GM20000 (cell line): Measurements from ENCODE around the gene ADD3.
A peak's percentile ranks its signal among the peaks of the same experiment; 100 is the strongest.

ENCODE experiments used
- DNase-seq: peaks from one replicate; pipeline ENCODE4 v3.0.0; 2012; ENCODE audit warnings: low spot score
- TF ChIP-seq, protein P1 (sequence below): IDR thresholded peaks from 2 replicates; pipeline ENCODE4 v1.5.1; 2012; ENCODE audit warnings: mild to moderate bottlenecking, control low read depth; ENCODE audit errors: extremely low read depth, missing control alignments

The ADD3 gene

DNA sequence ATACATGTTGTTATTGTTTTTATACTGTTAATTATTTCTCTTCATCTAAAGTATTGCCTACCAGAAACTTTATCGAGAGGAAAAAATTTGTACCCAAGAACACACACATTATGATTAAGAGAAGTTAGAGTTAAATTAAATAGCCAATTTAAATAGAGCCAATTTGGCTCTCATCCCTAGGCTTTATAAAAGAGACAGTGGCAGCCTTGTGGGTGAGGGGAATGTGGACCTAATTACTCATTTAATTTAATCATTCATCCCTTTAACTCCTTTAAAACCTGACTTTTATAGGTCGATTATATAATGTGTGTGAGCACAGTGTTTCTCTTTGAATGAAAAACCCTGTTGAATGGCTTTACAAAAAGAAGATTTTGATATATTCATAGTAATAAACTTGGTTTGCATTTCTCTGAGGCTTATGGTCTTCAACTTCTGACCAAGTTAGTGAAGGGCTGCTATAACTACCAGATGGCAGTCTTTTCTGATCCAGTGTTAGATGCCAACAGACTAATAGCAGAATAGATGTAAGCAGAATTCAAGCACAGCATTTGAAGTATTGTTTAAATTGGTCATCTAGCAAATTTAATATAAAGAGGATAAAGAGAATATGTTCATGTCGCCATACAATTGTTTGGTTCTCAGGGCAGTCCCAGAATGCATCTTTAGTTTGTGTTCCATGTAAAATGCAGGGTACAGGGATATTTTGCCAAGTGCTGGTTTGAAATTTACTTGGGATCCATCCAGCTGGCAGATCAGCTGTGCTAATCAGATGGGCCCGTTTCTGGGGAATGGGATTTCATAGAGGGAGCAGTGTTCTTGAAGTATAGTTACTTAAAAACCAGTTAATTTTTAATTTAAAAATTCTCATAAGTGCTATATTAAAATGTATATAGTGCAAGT is 25.3 kb downstream of the ADD3 start:
- DNase-seq, result no peak
- TF ChIP-seq, protein P1, sequence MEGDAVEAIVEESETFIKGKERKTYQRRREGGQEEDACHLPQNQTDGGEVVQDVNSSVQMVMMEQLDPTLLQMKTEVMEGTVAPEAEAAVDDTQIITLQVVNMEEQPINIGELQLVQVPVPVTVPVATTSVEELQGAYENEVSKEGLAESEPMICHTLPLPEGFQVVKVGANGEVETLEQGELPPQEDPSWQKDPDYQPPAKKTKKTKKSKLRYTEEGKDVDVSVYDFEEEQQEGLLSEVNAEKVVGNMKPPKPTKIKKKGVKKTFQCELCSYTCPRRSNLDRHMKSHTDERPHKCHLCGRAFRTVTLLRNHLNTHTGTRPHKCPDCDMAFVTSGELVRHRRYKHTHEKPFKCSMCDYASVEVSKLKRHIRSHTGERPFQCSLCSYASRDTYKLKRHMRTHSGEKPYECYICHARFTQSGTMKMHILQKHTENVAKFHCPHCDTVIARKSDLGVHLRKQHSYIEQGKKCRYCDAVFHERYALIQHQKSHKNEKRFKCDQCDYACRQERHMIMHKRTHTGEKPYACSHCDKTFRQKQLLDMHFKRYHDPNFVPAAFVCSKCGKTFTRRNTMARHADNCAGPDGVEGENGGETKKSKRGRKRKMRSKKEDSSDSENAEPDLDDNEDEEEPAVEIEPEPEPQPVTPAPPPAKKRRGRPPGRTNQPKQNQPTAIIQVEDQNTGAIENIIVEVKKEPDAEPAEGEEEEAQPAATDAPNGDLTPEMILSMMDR, result no peak

DNA sequence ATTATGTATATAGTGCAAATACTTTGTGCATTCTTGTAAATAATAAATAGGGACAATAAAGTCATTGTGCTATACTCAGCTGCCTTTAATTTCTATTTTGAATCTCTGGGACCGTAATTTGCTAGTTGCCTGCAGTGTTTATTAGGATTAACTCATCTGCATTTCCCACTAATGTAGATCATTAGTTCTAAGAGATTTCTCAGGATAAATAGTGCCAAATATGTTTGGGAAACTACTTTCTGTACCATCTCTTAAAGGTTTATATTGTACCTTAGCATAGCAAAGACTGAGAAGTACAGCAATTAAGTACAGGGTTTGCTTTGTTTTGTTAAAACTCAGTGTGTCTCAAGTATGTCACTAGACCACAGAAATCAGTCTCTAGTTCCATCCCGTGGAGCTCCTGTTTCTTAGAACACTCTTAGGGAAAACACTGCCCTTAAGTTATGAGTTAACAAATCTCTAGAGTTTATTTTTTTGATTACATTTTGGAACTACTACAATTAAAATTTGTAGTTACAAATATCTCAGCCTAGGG is 26.0 kb downstream of the ADD3 start:
- no peak for DNase-seq
- TF ChIP-seq, protein P1, result no peak

DNA sequence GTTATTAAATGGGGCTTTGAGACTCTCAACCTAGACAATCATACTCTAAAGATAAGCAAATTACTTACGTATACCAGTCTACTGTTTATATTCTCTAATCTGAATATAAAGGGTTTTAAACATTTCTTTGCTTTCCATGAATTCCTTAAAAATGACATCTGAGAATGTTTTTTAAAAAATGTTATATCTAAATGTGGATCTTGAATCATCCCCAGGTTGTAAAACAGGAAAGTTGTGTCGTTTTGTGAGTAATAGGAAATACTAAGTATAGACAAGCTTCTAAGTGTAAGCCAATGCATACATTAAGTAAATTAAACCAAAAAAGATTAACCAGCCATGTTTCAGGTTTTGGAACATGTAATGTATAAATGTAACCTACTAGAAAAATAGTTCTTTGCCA is 26.8 kb downstream of the ADD3 start:
- DNase-seq, result no peak
- TF ChIP-seq, protein P1, result no peak

DNA sequence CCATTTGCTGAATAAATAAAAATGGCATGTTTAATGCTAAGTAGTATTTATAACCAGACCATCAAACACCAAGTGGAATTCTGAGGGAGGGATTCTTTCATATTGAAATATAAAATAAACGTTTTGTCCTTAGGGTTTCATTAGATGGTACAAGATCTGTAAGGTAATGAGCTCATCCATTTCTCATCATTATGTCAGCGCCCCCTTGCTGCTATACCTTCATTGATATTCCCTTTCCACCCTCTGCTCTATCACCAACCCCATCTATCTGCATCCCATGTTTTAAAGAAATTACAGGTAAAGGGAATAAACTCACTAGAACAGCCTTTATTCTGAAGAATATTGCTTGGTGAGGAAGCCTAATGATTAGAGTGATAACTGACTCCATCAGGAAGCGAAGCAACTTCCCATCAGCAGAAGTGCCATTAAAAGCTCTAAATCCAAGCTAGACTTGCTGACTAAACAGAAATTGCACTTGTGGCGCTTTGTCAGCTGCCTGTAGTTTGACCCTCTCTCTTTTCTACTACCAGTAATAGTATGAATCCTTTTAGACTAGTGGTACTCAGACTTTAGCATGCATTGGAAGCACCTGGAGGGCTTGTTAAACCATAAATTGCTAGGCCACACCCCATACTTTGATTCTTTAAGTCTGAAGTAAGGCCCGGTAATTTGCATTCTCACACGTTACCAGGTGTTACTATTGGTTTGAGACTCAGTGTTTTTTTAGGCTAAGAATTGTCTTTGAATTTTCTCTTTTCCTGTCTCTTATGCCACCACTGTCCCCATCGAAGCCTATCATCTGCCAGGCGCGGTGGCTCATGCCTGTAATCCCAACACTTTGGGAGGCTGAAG is 27.5 kb downstream of the ADD3 start:
- TF ChIP-seq, protein P1, result no peak
- no peak for DNase-seq

DNA sequence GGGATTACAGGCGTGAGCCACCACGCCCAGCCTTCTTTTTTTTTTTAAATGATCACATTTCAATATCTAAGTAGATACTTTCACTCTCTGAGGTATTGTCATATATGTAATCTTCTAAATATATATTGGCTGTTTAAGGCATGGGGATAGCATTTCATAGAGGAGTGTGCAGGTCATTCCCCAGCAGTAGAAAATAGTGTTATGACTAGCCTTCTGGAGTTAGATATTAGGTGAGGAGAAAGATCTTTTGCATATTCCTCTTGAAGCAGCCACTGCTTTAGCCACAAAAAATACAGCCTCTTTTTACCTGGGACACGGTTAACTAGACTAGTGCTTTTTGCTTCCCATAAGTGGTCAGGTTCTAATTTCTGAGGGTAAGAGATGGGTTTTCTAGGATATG is 28.9 kb downstream of the ADD3 start:
- TF ChIP-seq, protein P1, result no peak
- peak; percentile 27 for DNase-seq

DNA sequence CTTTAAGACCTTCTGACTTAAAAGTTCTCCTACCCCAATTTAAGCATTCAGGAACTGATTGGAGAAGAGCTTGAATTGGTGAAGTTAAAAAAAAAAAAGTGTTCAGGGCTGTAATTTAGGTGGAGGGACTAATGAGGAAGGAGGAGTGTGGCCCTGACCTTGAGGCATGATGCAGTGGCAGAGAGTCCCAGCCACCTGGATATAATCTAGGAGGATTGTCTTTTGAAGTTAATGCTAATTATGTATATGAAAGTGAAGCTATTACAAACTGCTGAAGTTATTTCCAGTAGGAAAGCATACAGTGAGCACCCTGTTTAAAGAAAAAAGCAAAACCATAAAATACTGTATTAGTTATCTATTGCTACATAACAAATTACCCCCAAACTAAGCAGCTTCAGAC is 31.5 kb downstream of the ADD3 start:
- no peak for DNase-seq
- TF ChIP-seq, protein P1, result no peak

DNA sequence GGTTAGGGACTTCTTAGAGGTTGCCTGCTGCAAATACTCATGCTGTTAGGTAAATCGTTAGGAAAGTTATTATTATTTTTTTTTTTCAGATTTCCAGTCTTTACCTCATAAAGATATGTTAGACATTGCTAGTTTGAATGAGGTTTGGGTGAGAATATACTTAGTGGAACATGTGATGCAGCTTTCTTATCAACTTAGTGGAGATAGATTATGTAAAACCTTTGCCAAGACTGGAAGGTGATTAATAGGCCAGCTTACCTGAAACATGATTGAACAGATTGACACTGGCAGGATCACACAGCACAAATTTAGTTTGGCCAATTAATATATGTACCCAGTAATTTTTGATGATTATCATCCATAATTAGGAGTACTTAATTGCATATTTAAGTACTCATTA is 32.3 kb downstream of the ADD3 start:
- TF ChIP-seq, protein P1, result no peak
- DNase-seq, result no peak
